GM12878 (cell line): ENCODE measurements around the gene TKTL1. TPM values are rescaled to one million over a fixed set of nuclear protein-coding genes. Genes with fewer than 3 reads are reported as not detected.

ENCODE experiments used
- IKZF1 ChIP-seq: fragments of 450-650 bp; conservative IDR thresholded peaks from 2 replicates; pipeline ENCODE4 v1.6.1; 2017; ENCODE audit warnings: antibody characterized with exemption, mild to moderate bottlenecking
- NFXL1 ChIP-seq: fragments of 450-650 bp; IDR thresholded peaks from 2 replicates; pipeline ENCODE4 v1.6.1; 2017; ENCODE audit warnings: antibody characterized with exemption, mild to moderate bottlenecking, borderline replicate concordance
- NR2F1 ChIP-seq: fragments of 450-650 bp; conservative IDR thresholded peaks from 2 replicates; pipeline ENCODE4 v1.6.1; 2017; ENCODE audit warnings: mild to moderate bottlenecking
- RBBP5 ChIP-seq: fragments of 200-600 bp; sonication (generic); conservative IDR thresholded peaks from 2 replicates; pipeline ENCODE4 v1.6.1; 2016
- SIN3A ChIP-seq: IDR thresholded peaks from 2 replicates; pipeline ENCODE4 v1.6.1; 2012; ENCODE audit warnings: low read depth, low read length, improper control_type of control experiment
- TCF3 ChIP-seq: IDR thresholded peaks from 2 replicates; pipeline ENCODE4 v1.6.1; 2012; ENCODE audit warnings: low read depth, mild to moderate bottlenecking, low read length, borderline replicate concordance; ENCODE audit not compliant: insufficient read depth
- ZBTB33 ChIP-seq: fragments of 450-650 bp; IDR thresholded peaks from 2 replicates; pipeline ENCODE4 v1.6.1; 2017; ENCODE audit warnings: mild to moderate bottlenecking
- ZNF592 ChIP-seq: fragments of 450-650 bp; IDR thresholded peaks from 2 replicates; pipeline ENCODE4 v1.6.1; 2017; ENCODE audit warnings: mild to moderate bottlenecking, moderate library complexity
- polyA plus RNA-seq, 11 experiments: library from polyadenylated mRNA; depleted of rRNA in 4 of 11; unstranded in 6 of 11; stranded (reverse) in 5 of 11; fragments of >200 nt; fragmentation: Nextera tagmentation in 4 of 11; fragmentation: Illumina TruSeq in 1 of 11; extraction: Ambion mirVana in 4 of 11; extraction: Trizol in 1 of 11; gene quantifications; 1 replicate in 1 of 11; 2 replicates in 10 of 11; pipeline versions ENCODE4 v1.2.1 to v1.2.3, GENCODE V29; 2011 to 2016; ENCODE audit warnings: inconsistent platforms in 2 of 11, missing spikeins in 2 of 11, low read depth in 1 of 11
- total RNA-seq, 4 experiments: library from RNA; depleted of rRNA in 3 of 4; stranded (reverse); fragments of >200 nt in 3 of 4; fragmentation: Illumina TruSeq in 1 of 4; extraction: Trizol in 1 of 4; gene quantifications; 2 replicates each; pipeline versions ENCODE4 v1.2.1 to v1.2.3, GENCODE V29; 2013 to 2021

TKTL1 gene
- total and polyA plus RNA-seq, 10 of the 15 experiments (the other 5 are each of a cell fraction or from before 2014, with no cell fraction given): 0.01 to 0.07 TPM; not detected in 8

- TF ChIP-seq ZBTB33 (no peak), TCF3 (no peak), IKZF1 (no peak), NFXL1 (no peak), RBBP5 (no peak), ZNF592 (no peak), SIN3A (no peak), NR2F1 (no peak)
Measured at GRCh38 chrX:154358011-154358410, 62.4 kb downstream of the TKTL1 start (continued).
